Body of pancreas (tissue), 4 donors: ENCODE measurements around the gene RASSF8. TPM values are rescaled to one million over a fixed set of nuclear protein-coding genes. Genes with fewer than 3 reads are reported as not detected.

ENCODE experiments used
- ATAC-seq: fragments of 150-250 bp; one replicate; pipeline ENCODE4 v1.9.1; 2016
- DNase-seq, 4 donors: peaks; one replicate each; pipeline ENCODE4 v3.0.0-alpha.2; 2019
- H3K27ac ChIP-seq, 4 donors: fragments of 200-600 bp; sonication (generic); 1 replicate in 3 of 4; 2 replicates in 1 of 4; pipeline versions ENCODE4 v1.5.1 to v1.6.1; 2016 to 2019; ENCODE audit warnings: mild to moderate bottlenecking in 1 of 4, mixed read lengths in 1 of 4, moderate library complexity in 1 of 4
- H3K27me3 ChIP-seq, 2 donors: fragments of 200-600 bp; sonication (generic); one replicate each; pipeline ENCODE4 v1.6.0; 2016; ENCODE audit warnings: mild to moderate bottlenecking in 1 of 2
- H3K36me3 ChIP-seq, 2 donors: fragments of 200-600 bp; sonication (generic); replicated peaks in 1 of 2; 2 replicates each; pipeline ENCODE4 v1.5.1; 2016; ENCODE audit warnings: low read depth in 2 of 2; ENCODE audit not compliant: insufficient read depth in 1 of 2
- H3K4me1 ChIP-seq: fragments of 200-600 bp; sonication (generic); one replicate; pipeline ENCODE4 v1.6.0; 2016
- H3K4me3 ChIP-seq, 2 donors: fragments of 200-600 bp; sonication (generic); 1 replicate in 1 of 2; 2 replicates in 1 of 2; pipeline ENCODE4 v1.5.1; 2016 to 2019
- H3K9me3 ChIP-seq, 3 donors: fragments of 200-600 bp; sonication (generic); 1 replicate in 2 of 3; 2 replicates in 1 of 3; pipeline ENCODE4 v1.5.1; 2016
- CTCF ChIP-seq, 7 experiments: fragments of 450-650 bp in 4 of 7; fragments of 200-600 bp in 3 of 7; sonication (generic) in 3 of 7; IDR thresholded peaks; one replicate each; pipeline ENCODE4 v1.5.1; 2016 to 2019; ENCODE audit warnings: antibody characterized with exemption in 7 of 7
- POLR2A ChIP-seq, 3 donors: fragments of 450-650 bp; IDR thresholded peaks; one replicate each; pipeline ENCODE4 v1.6.1; 2016; ENCODE audit warnings: antibody characterized with exemption in 3 of 3, mild to moderate bottlenecking in 2 of 3
- WGBS, 2 donors: methylation state at CpG; one replicate each; pipeline ENCODE4 v1.1.5; 2017; 5-methylcytosine and 5-hydroxymethylcytosine counted together
- intact Hi-C: fragments of 100-400 bp; cut with DNase I; formaldehyde crosslinking; loops from one replicate; pipeline ENCODE4 v1.15.1; 2023
- total RNA-seq, 2 donors: library from RNA; depleted of rRNA; stranded (reverse); fragments of >200 nt; gene quantifications; one replicate each; pipeline ENCODE4 v1.1.0, GENCODE V29; 2016

Gene RASSF8
- total RNA-seq, 2 donors from 2014 or later = 15.8 to 19.1 TPM

- ATAC-seq (no peak), DNase-seq (no peak)
- no peaks in the 10 kb centered on the region for H3K27me3 ChIP-seq
- no peak overlapping the region for H3K27ac ChIP-seq
- H3K36me3 ChIP-seq = no peaks in the 10 kb centered on the region
- 75 to 80% methylated on average over 5 of the region's 5 CpGs for WGBS, 2 donors
- peaks cover 4% of the 10 kb centered on the region for H3K4me1 ChIP-seq
- no peak overlapping the region for H3K4me3 ChIP-seq
- no peaks in the 10 kb centered on the region for H3K9me3 ChIP-seq
- no peak for TF ChIP-seq POLR2A (IDR thresholded peaks at IDR 0.05)
- no peak for TF ChIP-seq CTCF (IDR thresholded peaks at IDR 0.05)
- intact Hi-C loops = no loop called here
These were observed 12.6 kb downstream of the RASSF8 start for GRCh38 chr12:25970916-25971653.

- WGBS, 2 donors = 76 to 81% methylated on average over 2 of the region's 2 CpGs
- intact Hi-C loops = no loop called here
- H3K9me3 ChIP-seq = no peaks in the 10 kb centered on the region
- no peak overlapping the region for H3K27ac ChIP-seq
- DNase-seq = no peak
- H3K4me1 ChIP-seq = peaks cover 4% of the 10 kb centered on the region
- no peak for ATAC-seq
- TF ChIP-seq CTCF (IDR thresholded peaks at IDR 0.05) (no peak), POLR2A (IDR thresholded peaks at IDR 0.05) (no peak)
- no peaks in the 10 kb centered on the region for H3K36me3 ChIP-seq
- no peak overlapping the region for H3K4me3 ChIP-seq
- no peaks in the 10 kb centered on the region for H3K27me3 ChIP-seq
These were observed 13.2 kb downstream of the RASSF8 start for GRCh38 chr12:25971654-25972041.

GRCh38 chr12:25972783-25973182, 14.3 kb downstream of the RASSF8 start:
- WGBS, 2 donors = 91 to 96% methylated on average over 2 of the region's 2 CpGs
- DNase-seq = peak in 1 of 4 donors; percentile 16
- H3K36me3 ChIP-seq = no peaks in the 10 kb centered on the region
- no peak for ATAC-seq
- TF ChIP-seq CTCF (IDR thresholded peaks at IDR 0.05) = no peak
- peaks cover 4% of the 10 kb centered on the region for H3K4me1 ChIP-seq
- no peak overlapping the region for H3K4me3 ChIP-seq
- no peak overlapping the region for H3K27ac ChIP-seq
- intact Hi-C loops = no loop called here
- no peaks in the 10 kb centered on the region for H3K9me3 ChIP-seq
- no peaks in the 10 kb centered on the region for H3K27me3 ChIP-seq

- H3K27ac ChIP-seq = no peak overlapping the region
- no peaks in the 10 kb centered on the region for H3K4me1 ChIP-seq
- TF ChIP-seq POLR2A (IDR thresholded peaks at IDR 0.05) (no peak), CTCF (IDR thresholded peaks at IDR 0.05) (no peak)
- ATAC-seq (no peak), DNase-seq (no peak)
- no peaks in the 10 kb centered on the region for H3K9me3 ChIP-seq
- H3K36me3 ChIP-seq = no peaks in the 10 kb centered on the region
- H3K4me3 ChIP-seq = no peak overlapping the region
- H3K27me3 ChIP-seq = no peaks in the 10 kb centered on the region
- 92% methylated on average over 3 of the region's 3 CpGs for WGBS, 2 donors
- intact Hi-C loops = no loop called here
These were observed 16.7 kb downstream of the RASSF8 start for GRCh38 chr12:25975179-25975578.

GRCh38 chr12:25975682-25976081, 17.2 kb downstream of the RASSF8 start:
- DNase-seq = no peak
- 90 to 98% methylated on average over 2 of the region's 2 CpGs for WGBS, 2 donors
- Histone ChIP-seq H3K4me1 (no peaks in the 10 kb centered on the region), H3K4me3 (no peak overlapping the region), H3K9me3 (no peaks in the 10 kb centered on the region), H3K27ac (no peak overlapping the region), H3K27me3 (no peaks in the 10 kb centered on the region), H3K36me3 (no peaks in the 10 kb centered on the region)
- no peak for ATAC-seq
- intact Hi-C loops = no loop called here
- no peak for TF ChIP-seq CTCF (IDR thresholded peaks at IDR 0.05)
